Measurements from ENCODE around the gene PRKCSH.

GRCh38 chr19:11390933-11391680, 44.3 kb upstream of the PRKCSH start:
- TF ChIP-seq CTCF (IDR thresholded peaks at IDR 0.05) (no peak), POLR2AphosphoS5 (IDR thresholded peaks at IDR 0.05) (no peak), POLR2A (IDR thresholded peaks at IDR 0.05; ENCODE audit: low read depth) (no peak), EP300 (IDR thresholded peaks at IDR 0.05) (no peak)

Data from esophagus muscularis mucosa (tissue), 4 donors.